ENCODE data around the gene TRIP12.

GRCh38 chr2:229943171-229943570 is 21.4 kb upstream of the TRIP12 start:
- TF ChIP-seq POLR2AphosphoS5 (IDR thresholded peaks at IDR 0.05; ENCODE audit: low read depth, low read length) (no peak), RNF2 (IDR thresholded peaks at IDR 0.05; ENCODE audit: borderline replicate concordance, low read depth, low read length, missing control alignments, poor library complexity, severe bottlenecking) (no peak), TCF12 (IDR thresholded peaks at IDR 0.05; ENCODE audit: low read depth, low read length) (no peak)
